Brain microvascular endothelial cell (primary cell): ENCODE measurements around the gene FAM171A2.

Experiments
- DNase-seq: peaks from one replicate; pipeline ENCODE4 v3.0.0-alpha.2; 2020
- H3K27ac ChIP-seq: fragments of 250-450 bp; sonication (Bioruptor Pico); 2 replicates; pipeline ENCODE4 v1.5.1; 2020; ENCODE audit warnings: mild to moderate bottlenecking, moderate library complexity
- H3K27me3 ChIP-seq: fragments of 250-450 bp; sonication (Bioruptor Pico); replicated peaks from 2 replicates; pipeline ENCODE4 v1.5.1; 2020; ENCODE audit warnings: mild to moderate bottlenecking
- H3K36me3 ChIP-seq: fragments of 250-450 bp; sonication (Bioruptor Pico); replicated peaks from 2 replicates; pipeline ENCODE4 v1.5.1; 2020; ENCODE audit warnings: mild to moderate bottlenecking
- H3K4me3 ChIP-seq: 2 replicates; pipeline ENCODE4 v1.5.1; 2011; ENCODE audit warnings: low read depth, mild to moderate bottlenecking, control low read depth, low read length, moderate library complexity
- in situ Hi-C: cut with HindIII; loops from 2 replicates; pipeline ENCODE4 v1.10.0; 2017; ENCODE audit warnings: low sequenced_read_pairs, low pct_ligation_motif_present
- TF ChIP-seq, protein P1 (sequence below): IDR thresholded peaks from 2 replicates; pipeline ENCODE4 v1.5.1; 2011; ENCODE audit warnings: low read depth, mild to moderate bottlenecking, moderate library complexity, low read length, control low read depth, inconsistent platforms; ENCODE audit errors: missing control alignments

FAM171A2 gene

DNA sequence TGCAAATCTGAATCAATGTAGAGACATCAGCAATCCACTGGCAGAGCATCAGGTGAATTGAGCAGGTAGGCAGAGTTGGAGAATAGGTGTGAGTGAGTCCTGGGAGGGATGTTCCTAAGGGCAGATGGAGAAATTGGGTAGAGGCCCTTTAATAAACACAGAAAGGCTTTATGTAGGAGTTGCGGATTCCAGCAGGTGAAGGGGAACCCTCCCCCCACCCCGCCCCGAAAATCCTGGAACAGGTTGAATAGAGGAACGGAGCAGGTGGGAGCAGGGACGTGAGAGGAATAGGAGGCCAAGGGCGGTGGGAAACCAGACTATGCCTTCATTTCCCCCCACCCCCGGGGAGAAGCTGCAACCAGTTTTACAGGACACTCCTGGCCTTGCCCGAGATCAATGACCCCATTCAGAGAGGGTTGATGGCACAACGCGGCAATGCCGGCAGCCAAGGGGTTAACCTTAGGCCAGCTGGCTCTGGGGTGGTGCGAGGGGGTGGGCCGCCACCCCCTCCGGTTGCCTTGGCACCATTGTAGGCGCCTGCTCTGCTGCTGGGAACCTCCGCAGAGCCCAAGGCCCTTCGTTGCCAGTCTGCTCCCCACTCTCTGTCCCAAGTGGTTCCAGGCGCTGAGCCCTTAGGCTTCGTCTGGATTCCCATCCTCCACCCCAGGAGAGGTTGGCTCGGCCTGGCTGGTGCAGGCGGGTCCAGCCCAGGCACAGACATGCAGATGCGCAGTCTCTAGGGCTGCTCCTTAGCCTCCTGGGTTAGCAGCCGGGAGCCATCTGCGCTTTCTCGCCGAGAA lies 56.1 kb downstream of the FAM171A2 start:
- in situ Hi-C loops = no loop called here
- H3K27me3 ChIP-seq = peaks cover 7% of the 10 kb centered on the region
- H3K36me3 ChIP-seq = no peaks in the 10 kb centered on the region
- H3K27ac ChIP-seq = no peak overlapping the region
- H3K4me3 ChIP-seq = no peak overlapping the region
- TF ChIP-seq, protein P1, sequence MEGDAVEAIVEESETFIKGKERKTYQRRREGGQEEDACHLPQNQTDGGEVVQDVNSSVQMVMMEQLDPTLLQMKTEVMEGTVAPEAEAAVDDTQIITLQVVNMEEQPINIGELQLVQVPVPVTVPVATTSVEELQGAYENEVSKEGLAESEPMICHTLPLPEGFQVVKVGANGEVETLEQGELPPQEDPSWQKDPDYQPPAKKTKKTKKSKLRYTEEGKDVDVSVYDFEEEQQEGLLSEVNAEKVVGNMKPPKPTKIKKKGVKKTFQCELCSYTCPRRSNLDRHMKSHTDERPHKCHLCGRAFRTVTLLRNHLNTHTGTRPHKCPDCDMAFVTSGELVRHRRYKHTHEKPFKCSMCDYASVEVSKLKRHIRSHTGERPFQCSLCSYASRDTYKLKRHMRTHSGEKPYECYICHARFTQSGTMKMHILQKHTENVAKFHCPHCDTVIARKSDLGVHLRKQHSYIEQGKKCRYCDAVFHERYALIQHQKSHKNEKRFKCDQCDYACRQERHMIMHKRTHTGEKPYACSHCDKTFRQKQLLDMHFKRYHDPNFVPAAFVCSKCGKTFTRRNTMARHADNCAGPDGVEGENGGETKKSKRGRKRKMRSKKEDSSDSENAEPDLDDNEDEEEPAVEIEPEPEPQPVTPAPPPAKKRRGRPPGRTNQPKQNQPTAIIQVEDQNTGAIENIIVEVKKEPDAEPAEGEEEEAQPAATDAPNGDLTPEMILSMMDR = no peak
- no peak for DNase-seq

DNA sequence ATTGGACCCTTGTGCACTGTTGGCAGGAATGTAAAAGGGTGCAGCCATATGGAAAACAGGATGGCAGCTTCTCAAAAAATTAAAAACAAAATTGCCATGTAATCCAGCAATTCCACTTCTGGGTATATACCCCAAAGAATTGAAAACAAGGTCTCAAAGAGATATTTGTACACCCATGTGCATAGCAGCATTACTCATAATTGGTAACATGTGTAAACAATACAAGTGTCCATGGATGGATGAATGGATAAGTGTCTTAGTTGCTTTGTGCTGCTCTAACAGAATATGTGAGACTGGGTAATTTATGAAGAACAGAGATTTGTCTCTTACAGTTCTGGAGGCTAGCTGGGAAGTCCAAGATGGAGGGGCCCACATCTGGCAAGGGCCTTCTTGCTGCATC lies 59.0 kb downstream of the FAM171A2 start:
- no peak for DNase-seq
- Histone ChIP-seq H3K4me3 (no peak overlapping the region), H3K27ac (no peak overlapping the region), H3K27me3 (peaks cover 7% of the 10 kb centered on the region), H3K36me3 (no peaks in the 10 kb centered on the region)
- in situ Hi-C loops = no loop called here
- TF ChIP-seq, protein P1 = no peak
